Caco-2 (cell line): ENCODE results near the gene CRYGC. TPM values are rescaled to one million over a fixed set of nuclear protein-coding genes. Genes with fewer than 3 reads are reported as not detected.
A peak's percentile ranks its signal among the peaks of the same experiment; 100 is the strongest.

Experiments
- BruUV-seq: library from RNA; stranded (reverse); fragments of 400-500 nt; replicated peaks from 2 replicates; lab custom pipeline; 2021; lab: Mats Ljungman, UMichigan
- CTCF ChIA-PET: fragments of 300-600 bp; sonication (Branson Sonifier 250); formaldehyde crosslinking; loops from one replicate; lab custom pipeline; 2022; ENCODE audit warnings: antibody characterized with exemption; lab: Charles Lee
- POLR2A ChIA-PET: fragments of 300-600 bp; sonication (Branson Sonifier 250); formaldehyde crosslinking; loops from one replicate; lab custom pipeline; 2022; ENCODE audit warnings: antibody characterized with exemption; lab: Charles Lee
- DNase-seq, 2 experiments: peaks; one replicate each; pipeline versions ENCODE4 v3.0.0 to v3.0.0-alpha.2; 2020 to 2022
- H3K27me3 ChIP-seq: replicated peaks from 2 replicates; pipeline ENCODE4 v1.6.0; 2011; ENCODE audit warnings: low read length; ENCODE audit not compliant: control insufficient read depth, insufficient read depth
- H3K36me3 ChIP-seq: 2 replicates; pipeline ENCODE4 v1.5.1; 2011; ENCODE audit warnings: low read length; ENCODE audit not compliant: control insufficient read depth, insufficient read depth
- H3K4me1 ChIP-seq: fragments of 250-450 bp; sonication (Bioruptor Pico); 2 replicates; pipeline ENCODE4 v1.5.1; 2020; ENCODE audit warnings: mild to moderate bottlenecking
- H3K4me3 ChIP-seq: 2 replicates; pipeline ENCODE4 v1.5.1; 2011; ENCODE audit warnings: low read depth, mild to moderate bottlenecking, control low read depth, low read length
- H3K9me3 ChIP-seq: fragments of 250-450 bp; sonication (Bioruptor Pico); 2 replicates; pipeline ENCODE4 v1.5.1; 2020; ENCODE audit warnings: mild to moderate bottlenecking, moderate library complexity
- H3K27ac Mint-ChIP-seq: one replicate; pipeline ENCODE4 v1.8.0; 2022; ENCODE audit warnings: mixed read lengths; ENCODE audit not compliant: unreplicated experiment
- H3K27me3 Mint-ChIP-seq: one replicate; pipeline ENCODE4 v1.8.0; 2022; ENCODE audit warnings: mixed read lengths; ENCODE audit not compliant: insufficient read depth, unreplicated experiment
- H3K36me3 Mint-ChIP-seq: one replicate; pipeline ENCODE4 v1.8.0; 2022; ENCODE audit warnings: mild to moderate bottlenecking, mixed read lengths; ENCODE audit not compliant: insufficient read depth, unreplicated experiment
- H3K4me1 Mint-ChIP-seq: one replicate; pipeline ENCODE4 v1.8.0; 2022; ENCODE audit warnings: low read depth, mixed read lengths; ENCODE audit not compliant: unreplicated experiment
- H3K4me3 Mint-ChIP-seq: one replicate; pipeline ENCODE4 v1.8.0; 2022; ENCODE audit warnings: mild to moderate bottlenecking, moderate library complexity, mixed read lengths; ENCODE audit not compliant: unreplicated experiment
- H3K9me3 Mint-ChIP-seq: one replicate; pipeline ENCODE4 v1.8.0; 2022; ENCODE audit warnings: mixed read lengths; ENCODE audit not compliant: unreplicated experiment
- intact Hi-C: fragments of 100-400 bp; cut with micrococcal nuclease; formaldehyde crosslinking; loops from one replicate; pipeline ENCODE4 v1.10.0; 2022; ENCODE audit not compliant: unreplicated experiment
- total RNA-seq: library from RNA; stranded (reverse); gene quantifications from 2 replicates; pipeline ENCODE4 v1.2.3, GENCODE V29; 2022
- TF ChIP-seq, protein P1 (sequence below), 2 experiments: fragments of 200-600 bp in 1 of 2; IDR thresholded peaks; 1 replicate in 1 of 2; 2 replicates in 1 of 2; pipeline versions ENCODE4 v1.5.1 to v1.8.0; 2011 to 2022; ENCODE audit warnings: antibody characterized with exemption in 1 of 2, control low read depth in 1 of 2, inconsistent platforms in 1 of 2, low read depth in 1 of 2, low read length in 1 of 2, mild to moderate bottlenecking in 1 of 2, moderate library complexity in 1 of 2; ENCODE audit not compliant: insufficient read depth in 1 of 2, severe bottlenecking in 1 of 2, unreplicated experiment in 1 of 2

Gene CRYGC
- total RNA-seq, 1 experiment from 2014 or later: not detected

DNA sequence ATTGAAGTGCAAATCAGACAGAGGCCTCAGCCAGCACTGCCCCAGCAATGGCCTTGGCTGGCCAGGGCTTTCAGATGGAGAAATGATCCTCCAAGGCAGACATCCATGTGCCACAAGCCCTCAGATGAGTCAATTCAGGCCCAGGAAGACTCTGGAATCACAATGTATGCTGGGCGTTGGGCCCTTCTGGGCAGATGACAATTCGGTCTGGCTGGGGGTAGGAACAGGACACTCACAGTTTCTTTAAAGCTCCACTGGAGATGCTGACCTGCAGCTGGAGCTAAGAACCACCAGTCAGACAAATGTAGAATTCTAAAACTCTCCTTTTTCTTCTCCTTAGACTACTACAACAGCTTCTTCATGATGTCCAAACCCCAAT, 7.1 kb upstream of the CRYGC start:
- intact Hi-C loops: no loop called here
- peaks cover 12% of the 10 kb centered on the region for H3K9me3 Mint-ChIP-seq
- H3K4me3 ChIP-seq: no peak overlapping the region
- CTCF ChIA-PET: no interaction called here
- peak overlapping the region; percentile 50 for H3K27ac Mint-ChIP-seq
- H3K9me3 ChIP-seq: peaks cover 5% of the 10 kb centered on the region; the same call in 1 of the 2 replicates
- TF ChIP-seq, protein P1, sequence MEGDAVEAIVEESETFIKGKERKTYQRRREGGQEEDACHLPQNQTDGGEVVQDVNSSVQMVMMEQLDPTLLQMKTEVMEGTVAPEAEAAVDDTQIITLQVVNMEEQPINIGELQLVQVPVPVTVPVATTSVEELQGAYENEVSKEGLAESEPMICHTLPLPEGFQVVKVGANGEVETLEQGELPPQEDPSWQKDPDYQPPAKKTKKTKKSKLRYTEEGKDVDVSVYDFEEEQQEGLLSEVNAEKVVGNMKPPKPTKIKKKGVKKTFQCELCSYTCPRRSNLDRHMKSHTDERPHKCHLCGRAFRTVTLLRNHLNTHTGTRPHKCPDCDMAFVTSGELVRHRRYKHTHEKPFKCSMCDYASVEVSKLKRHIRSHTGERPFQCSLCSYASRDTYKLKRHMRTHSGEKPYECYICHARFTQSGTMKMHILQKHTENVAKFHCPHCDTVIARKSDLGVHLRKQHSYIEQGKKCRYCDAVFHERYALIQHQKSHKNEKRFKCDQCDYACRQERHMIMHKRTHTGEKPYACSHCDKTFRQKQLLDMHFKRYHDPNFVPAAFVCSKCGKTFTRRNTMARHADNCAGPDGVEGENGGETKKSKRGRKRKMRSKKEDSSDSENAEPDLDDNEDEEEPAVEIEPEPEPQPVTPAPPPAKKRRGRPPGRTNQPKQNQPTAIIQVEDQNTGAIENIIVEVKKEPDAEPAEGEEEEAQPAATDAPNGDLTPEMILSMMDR (IDR thresholded peaks at IDR 0.05; ENCODE audit: insufficient read depth in 1 of 2, low read depth in 1 of 2, low read length in 1 of 2, severe bottlenecking in 1 of 2, unreplicated experiment in 1 of 2): no peak
- no peak overlapping the region for H3K4me3 Mint-ChIP-seq
- H3K27me3 Mint-ChIP-seq: no peaks in the 10 kb centered on the region
- no peaks in the 10 kb centered on the region for H3K36me3 ChIP-seq
- no peak for DNase-seq
- peaks cover 22% of the 10 kb centered on the region for H3K4me1 Mint-ChIP-seq
- H3K4me1 ChIP-seq: peaks cover 31% of the 10 kb centered on the region
- H3K36me3 Mint-ChIP-seq: no peaks in the 10 kb centered on the region
- POLR2A ChIA-PET: no interaction called here
- no peaks in the 10 kb centered on the region for H3K27me3 ChIP-seq
- no TSS peak for BruUV-seq

DNA sequence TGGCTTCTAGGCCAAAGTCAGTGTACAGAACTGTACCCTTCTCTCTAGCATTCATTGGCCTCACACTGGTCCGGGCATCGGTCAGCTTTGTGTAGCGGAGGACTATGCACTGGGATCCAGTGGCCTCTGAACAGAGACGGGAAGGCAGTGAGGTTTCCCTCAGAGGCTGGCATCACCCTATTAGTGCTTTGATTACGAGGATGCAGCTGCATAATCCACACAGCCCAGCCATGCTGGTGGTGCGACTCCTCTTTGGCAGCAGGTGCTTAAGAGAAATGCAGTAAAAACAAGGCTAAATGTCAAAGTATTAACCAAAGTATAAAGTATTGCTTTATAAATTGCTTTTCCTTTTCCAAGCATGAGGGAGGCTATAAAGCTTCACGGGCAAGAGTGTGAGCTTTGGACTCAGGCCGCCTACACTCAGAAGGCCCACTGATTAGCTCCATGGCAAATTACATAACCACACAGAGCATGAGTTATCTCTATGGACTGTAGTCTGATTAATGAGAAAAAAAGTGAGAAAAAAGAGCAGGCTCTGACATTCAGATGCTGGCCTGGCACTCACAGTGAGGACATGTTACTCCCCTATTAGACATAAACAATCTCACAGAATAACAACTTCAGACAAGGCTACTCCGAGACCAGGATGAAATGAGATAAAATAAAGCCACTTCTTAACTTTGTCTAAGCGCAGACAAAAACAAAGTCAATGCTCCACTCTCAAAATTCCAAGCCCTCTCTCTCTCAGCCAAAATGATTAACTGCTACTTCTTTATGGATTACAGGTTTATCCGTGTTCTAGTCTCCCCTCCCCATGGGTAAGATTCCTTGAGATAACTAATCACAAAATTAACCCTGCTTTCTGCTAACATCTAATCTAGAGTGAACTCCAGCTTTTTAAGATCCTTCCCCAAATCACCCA, 6.4 kb upstream of the CRYGC start:
- Mint-ChIP-seq H3K36me3 (no peaks in the 10 kb centered on the region), H3K4me3 (no peak overlapping the region), H3K9me3 (peaks cover 12% of the 10 kb centered on the region), H3K27ac (peak overlapping the region; percentile 50), H3K27me3 (no peaks in the 10 kb centered on the region), H3K4me1 (peaks cover 24% of the 10 kb centered on the region)
- Histone ChIP-seq H3K36me3 (no peaks in the 10 kb centered on the region), H3K9me3 (peaks cover 5% of the 10 kb centered on the region; the same call in 1 of the 2 replicates), H3K4me1 (peaks cover 33% of the 10 kb centered on the region), H3K4me3 (no peak overlapping the region), H3K27me3 (no peaks in the 10 kb centered on the region)
- ChIA-PET POLR2A (interaction anchor here (0.6 kb wide), 2 partner anchors 11 to 23 kb away, joined by 3 read pairs; no protein-coding TSS in a partner anchor), CTCF (interaction anchor here (0.6 to 0.8 kb wide), 2 partner anchors 34 to 412 kb away, joined by 4 to 5 read pairs; no protein-coding TSS in a partner anchor)
- DNase-seq: peak; percentile 28 to 71
- BruUV-seq: no TSS peak
- TF ChIP-seq, protein P1 (IDR thresholded peaks at IDR 0.05; ENCODE audit: insufficient read depth in 1 of 2, low read depth in 1 of 2, low read length in 1 of 2, severe bottlenecking in 1 of 2, unreplicated experiment in 1 of 2): no peak
- intact Hi-C loops: no loop called here

DNA sequence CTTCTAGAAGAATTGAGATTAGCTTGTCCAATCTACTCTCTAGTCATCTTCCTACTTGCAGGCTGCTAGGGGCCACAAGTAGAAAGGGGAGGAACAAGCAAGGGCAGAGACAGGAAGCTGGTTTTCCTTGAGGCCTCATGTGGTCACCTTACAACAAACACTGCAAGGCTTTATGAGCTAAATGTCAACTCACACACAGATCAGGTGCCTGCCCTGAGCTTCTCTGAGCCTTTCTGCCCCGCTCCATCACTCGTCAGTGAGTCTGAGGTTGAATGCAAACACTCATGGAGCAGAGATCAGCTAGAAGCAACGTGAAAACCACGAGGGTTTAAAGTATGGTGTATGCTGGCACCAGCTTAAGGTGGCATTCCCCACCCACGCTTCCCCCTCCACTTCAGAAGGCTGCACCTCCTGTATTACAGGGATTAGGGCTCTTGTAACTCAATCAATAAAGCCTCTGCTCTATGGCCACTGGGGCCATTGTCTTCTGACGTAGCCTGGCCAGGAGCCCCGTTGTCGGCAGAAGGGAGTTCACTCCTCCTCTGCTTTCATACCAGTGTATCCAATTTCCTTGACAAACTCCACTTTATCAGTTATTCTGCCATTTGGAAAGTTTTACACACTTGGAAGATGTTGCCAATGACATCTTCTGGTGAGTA, 5.4 kb upstream of the CRYGC start:
- Histone ChIP-seq H3K4me1 (peaks cover 41% of the 10 kb centered on the region), H3K9me3 (peaks cover 5% of the 10 kb centered on the region; the same call in 1 of the 2 replicates), H3K4me3 (no peak overlapping the region), H3K27me3 (no peaks in the 10 kb centered on the region), H3K36me3 (no peaks in the 10 kb centered on the region)
- H3K4me1 Mint-ChIP-seq: peaks cover 34% of the 10 kb centered on the region
- no peaks in the 10 kb centered on the region for H3K27me3 Mint-ChIP-seq
- no peak overlapping the region for H3K4me3 Mint-ChIP-seq
- POLR2A ChIA-PET: no interaction called here
- peaks cover 12% of the 10 kb centered on the region for H3K9me3 Mint-ChIP-seq
- no peak overlapping the region for H3K27ac Mint-ChIP-seq
- H3K36me3 Mint-ChIP-seq: no peaks in the 10 kb centered on the region
- DNase-seq: no peak
- TF ChIP-seq, protein P1 (IDR thresholded peaks at IDR 0.05; ENCODE audit: insufficient read depth in 1 of 2, low read depth in 1 of 2, low read length in 1 of 2, severe bottlenecking in 1 of 2, unreplicated experiment in 1 of 2): no peak
- CTCF ChIA-PET: interaction anchor here (0.6 kb wide), 1 partner anchor 51 kb away, joined by 3 read pairs; no protein-coding TSS in a partner anchor
- intact Hi-C loops: no loop called here
- no TSS peak for BruUV-seq
